GM18526 (cell line): ENCODE data around the gene UIMC1.

ENCODE experiments used
- POLR2A ChIP-seq: IDR thresholded peaks from 3 replicates; pipeline ENCODE4 v1.6.1; 2011; ENCODE audit not compliant: insufficient read length; ENCODE audit errors: extremely low read depth

The UIMC1 gene

DNA sequence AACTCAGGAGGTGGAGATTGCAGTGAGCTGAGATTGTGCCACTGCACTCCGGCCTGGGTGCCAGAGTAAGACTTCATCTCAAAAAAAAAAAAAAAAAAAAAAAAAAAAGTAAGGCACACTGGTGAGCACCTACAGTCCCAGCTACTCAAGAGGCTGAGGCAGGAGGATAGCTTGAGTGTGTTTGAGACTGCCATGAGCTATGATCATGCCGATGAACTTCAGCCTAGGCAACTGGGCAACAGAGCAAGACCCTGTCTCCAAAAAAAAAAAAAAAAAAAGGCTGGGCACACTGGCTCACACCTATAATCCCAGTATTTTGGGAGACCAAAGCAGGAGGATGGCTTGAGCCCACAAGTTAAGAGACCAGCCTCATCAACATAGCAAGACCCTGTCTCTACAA, 20.3 kb downstream of the UIMC1 start:
- no peak for TF ChIP-seq POLR2A

DNA sequence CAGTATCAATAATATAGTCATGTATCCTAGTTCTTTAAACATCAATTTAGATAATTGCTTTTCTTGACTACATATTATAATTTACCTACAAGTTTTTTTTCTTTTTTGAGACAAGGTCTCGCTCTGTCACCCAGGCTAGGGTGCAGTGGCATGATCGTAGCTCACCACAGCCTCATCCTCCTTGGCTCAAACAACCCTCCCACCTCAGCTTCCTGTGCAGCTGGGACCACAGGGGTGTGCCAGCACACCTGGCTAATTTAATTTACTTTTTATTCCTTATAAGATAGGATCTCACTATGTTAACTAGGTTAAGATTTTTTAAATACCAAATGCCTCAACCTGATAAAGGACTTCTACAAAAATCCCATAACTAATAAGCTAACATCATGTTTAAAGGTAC, 21.1 kb downstream of the UIMC1 start:
- TF ChIP-seq POLR2A, result no peak

DNA sequence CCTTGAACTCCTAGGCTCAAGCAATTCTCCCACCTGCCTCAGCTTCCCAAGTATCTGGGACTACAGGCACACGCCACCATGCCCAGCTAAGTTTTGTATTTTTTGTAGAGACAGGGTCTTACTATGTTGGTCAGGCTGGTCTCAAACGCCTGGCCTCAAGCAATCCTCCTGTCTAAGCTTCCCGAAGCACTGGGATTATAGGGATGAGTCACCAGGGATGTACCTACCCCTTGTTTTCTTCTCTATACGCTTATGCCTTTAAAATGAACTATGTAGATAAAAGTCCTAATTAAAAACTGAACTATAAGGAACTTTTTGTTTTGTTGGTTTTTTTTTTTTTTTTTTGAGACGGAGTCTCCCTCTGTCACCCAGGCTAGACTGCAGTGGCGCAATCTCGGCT, 25.8 kb downstream of the UIMC1 start:
- no peak for TF ChIP-seq POLR2A

DNA sequence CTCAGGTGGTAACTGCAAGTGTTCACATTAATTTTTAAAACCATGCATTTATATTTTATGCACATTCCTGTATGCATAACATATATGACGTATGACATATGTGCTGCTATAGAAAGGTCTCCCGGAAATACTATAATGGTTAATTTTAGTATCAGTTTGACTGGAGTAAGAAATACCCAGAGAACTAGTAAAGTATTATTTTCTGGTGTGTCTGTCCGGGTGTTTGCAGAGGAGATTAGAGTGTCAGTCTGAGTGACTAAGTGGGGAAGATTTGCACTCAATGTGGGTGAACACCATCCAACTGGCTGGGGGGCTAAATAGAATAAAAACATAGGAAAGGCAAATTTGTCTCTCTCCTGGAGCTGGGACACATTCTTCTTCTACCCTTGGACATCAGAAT, 26.9 kb downstream of the UIMC1 start:
- no peak for TF ChIP-seq POLR2A

DNA sequence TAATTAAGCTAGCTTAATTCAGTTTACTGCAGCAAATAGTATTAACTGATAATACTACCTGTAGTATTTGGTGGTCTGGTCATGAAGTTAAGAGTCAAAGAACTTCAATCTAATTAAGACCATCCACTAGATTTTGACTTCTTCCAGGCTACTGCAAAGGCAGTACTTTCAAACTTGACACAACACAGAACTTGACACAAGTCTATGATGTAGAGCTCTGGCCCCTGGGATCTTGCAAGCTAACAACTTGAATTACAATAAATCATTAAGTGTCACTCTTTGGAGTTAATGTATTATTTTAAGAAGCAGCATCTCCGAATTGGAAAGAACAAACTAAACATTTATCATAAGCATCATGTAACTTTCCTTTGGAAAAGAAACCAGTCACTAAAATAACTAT, 40.9 kb downstream of the UIMC1 start:
- TF ChIP-seq POLR2A, result no peak

DNA sequence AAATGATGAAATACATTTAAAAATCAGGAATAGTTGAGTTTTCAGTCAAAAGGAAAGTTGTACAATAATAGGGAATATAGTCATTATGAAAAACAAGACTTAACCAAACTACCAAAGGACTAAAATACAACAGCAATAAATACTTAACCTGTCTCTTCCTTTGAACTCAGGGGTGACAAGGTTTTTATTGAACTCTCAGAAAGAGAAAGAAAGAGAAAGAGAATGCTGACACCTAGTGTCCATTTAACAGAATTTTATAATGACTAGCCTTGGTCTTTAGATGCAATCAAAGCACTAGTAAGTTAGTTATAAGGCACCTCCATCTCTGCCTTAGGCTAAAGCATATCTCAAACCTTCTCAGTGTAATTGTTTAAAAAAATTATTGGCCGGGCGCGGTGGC, 47.5 kb downstream of the UIMC1 start:
- TF ChIP-seq POLR2A, result no peak

DNA sequence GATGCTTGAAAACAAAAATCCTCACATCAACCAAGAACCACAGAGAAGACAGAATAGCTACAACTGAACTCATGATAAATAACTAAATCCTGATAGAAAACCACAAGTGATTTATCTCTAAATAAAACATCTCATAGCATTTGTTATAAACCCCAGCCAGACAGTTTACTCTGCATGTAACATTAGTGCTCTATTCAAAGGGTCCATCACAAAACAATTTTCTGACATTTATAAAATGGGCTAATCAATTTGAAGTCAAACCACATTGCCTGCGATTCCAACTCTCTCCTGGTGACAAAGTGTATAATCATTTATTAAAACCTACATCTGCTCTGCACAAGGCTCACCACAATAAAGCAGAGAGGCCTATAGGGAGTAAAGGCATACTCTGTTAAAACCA, 49.8 kb downstream of the UIMC1 start:
- no peak for TF ChIP-seq POLR2A

DNA sequence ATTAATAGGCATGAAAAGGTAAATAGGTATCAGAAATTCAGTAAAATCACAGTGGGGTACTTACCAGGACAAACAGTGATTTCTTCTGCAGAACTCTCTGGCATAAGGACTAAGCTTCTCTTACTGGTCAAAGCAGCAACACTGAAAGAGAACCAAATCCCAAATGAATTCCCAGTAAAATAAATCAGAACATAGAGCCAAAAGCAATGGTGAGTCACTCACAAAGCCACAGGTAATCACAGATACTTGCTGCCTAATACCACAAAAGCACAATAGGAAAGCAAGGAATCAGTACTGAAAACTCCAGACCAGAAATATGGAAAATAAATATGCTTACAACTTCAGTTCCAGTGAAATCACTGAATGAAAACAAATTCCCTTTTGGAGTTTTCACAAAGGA, 50.7 kb downstream of the UIMC1 start:
- no peak for TF ChIP-seq POLR2A

DNA sequence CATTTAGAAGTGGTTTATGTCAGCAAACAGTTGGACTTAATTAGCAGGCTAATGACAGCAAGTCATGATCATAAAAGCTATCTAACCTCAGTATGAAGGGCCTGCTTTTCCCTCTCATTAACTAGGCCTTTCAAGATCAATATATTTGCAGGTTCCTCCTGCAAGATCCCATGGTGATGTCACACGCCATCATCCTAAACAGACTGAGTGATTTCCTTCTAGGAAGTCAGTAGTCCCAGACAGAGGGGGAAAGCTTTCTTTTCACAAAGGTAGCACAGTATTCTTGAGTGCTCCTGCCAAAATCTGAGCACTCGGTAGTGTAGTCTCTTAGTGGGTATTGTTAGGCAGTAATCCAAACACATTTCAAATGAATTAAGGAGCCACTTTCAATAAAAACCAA, 52.5 kb downstream of the UIMC1 start:
- TF ChIP-seq POLR2A, result no peak

DNA sequence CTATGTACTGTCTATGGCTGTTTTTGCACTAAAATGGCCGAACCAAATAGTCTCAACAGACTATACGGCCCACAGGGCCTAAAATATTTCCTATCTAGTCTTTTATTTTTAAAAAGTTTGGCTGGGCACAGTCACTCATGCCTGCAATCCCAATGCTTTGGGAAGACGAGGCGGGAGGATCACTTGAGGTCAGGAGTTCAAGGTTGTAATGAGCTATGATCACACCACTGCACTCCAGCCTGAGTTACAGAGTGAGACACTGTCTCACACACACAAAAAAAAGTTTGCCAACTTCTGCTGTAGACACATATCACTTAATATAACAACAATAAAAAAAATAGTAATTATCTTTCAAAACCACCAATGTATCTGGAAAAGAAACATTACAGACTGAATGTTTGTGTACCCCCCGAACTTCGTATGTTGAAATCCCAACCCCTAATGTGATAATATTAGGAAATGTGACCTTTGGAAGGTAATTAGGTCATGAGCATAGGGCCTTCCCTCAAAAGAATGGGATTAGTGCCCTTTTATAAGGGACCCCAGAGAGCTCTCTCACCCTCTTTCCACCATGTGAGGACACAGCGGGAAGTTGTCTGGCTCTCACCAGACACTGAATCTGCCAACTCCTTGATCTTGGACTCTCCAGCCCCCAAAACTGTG, 53.9 kb downstream of the UIMC1 start:
- no peak for TF ChIP-seq POLR2A

DNA sequence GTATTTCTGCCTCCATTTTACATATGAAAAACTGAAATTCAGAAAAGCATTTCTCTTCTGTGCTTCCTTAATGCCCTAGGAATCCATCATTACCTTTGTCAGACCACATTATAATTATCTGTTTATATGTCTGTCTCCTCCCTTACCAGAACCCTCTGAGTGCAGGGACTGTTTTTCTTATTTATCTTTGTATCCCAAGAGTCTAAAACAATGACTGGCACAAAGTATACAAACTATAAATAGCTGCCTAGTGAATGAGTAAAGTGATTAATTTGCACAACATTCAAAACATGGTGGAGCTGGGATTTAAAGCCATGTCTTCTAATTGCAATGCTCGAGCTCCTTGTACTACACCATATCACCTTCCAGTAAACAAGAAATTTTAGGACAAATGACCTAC, 58.1 kb downstream of the UIMC1 start:
- no peak for TF ChIP-seq POLR2A

DNA sequence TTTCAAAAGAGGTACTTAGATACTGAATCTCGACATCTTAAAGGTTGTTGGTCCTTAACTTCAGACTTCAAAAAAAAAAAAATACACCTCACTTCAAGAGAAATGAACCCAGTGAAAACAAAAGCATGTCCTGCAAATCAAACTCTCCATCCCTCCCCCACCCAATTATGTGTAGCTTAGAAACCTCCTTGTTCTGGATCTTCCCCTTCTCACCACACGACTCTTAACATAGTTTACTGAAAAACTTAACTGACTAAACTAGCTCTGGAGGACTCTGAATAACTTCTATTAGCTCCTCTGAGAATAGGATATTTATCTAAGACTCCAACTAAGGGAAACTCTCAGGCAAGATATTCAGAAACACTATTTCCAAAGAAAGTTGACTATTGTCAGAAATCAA, 58.7 kb downstream of the UIMC1 start:
- TF ChIP-seq POLR2A, result no peak

DNA sequence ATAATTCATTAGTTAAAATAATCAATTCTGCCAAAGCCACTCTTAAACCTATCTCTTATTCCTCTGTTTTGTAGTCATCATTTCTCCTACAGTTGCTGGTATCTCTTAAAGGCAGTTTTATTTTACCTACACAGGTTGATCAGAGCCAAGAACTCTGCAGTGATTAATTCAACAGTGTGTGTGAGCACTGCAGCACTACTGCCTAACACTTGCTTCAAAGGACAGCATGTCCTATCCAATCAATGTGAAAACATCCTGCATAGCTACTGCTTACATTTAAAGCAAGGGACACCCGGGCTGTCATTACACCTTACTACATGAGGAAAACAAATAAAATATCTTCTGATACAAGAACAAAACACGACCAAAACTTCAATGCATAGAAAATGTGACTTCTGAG, 62.3 kb downstream of the UIMC1 start:
- TF ChIP-seq POLR2A, result no peak

DNA sequence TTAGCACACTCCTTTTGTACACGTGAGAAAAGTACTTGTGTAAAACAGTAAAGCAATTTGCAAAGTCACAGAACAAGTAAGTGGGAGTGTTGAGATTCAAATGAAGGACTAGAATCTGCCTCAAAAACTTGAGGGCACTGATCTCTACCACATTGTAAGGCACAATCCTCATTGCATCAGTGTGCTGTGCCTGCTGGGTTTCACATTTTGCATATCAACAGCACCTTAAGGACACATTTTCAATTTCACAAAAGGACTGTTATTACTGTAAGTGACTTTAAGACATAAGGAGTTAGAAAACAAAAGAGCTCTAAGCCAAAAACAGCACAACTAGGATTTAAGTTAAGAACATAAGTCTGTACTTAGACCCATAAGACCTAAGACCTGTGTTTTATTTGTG, 62.8 kb downstream of the UIMC1 start:
- TF ChIP-seq POLR2A, result no peak

DNA sequence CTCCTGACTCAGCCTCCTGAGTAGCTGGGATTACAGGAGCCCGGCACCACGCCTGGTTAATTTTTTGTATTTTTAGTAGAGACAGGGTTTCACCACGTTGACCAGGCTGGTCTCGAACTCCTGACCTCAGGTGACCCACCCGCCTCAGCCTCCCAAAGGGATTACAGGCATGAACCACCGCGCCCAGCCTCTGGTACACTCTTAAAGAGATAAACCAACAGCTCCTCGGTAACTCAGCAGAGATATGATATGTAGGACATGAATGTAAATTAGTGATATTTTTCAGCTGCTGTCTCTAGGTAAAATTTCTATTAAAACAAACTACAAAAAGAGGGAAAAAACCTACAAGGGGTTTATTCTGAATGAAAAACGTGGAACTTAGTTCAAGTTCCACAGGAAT, 64.6 kb downstream of the UIMC1 start:
- TF ChIP-seq POLR2A, result no peak

DNA sequence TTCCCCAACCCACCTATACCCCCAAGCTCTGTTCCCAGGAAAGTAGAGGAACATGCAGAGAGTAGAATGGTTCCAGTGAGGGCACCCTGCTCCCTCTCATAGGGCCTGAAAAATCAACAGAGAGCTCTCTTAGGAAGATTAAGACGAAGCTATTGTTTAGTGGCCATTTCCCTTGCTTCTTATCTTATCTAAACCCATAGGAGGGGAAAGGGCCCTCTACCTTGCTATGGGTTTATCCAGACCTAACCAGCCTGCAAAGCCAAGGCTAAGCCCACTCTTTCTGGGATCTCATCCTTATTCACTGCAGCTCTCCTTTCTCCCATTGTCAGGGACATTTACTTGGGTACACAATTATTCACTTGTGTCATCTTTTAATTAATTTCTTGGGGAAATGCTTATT, 68.1 kb downstream of the UIMC1 start:
- no peak for TF ChIP-seq POLR2A

DNA sequence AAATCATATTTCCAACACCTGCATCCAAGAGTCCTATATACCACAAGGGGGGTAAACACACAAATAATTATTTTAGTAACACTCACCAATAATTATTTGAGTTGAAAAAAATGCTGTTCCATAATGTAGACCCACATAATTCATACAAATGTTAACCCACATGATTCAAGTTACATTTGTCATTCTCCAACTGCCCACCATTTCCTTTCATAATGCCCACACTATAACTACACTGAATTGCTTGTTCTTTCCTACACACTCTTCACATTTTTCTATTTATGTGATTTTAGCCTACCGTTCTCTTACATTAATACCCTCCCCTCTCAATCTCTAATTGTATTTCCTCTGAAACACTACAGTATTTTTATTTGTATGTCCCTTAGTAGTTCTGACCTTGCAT, 71.6 kb downstream of the UIMC1 start:
- no peak for TF ChIP-seq POLR2A
